ENCODE results near the gene PATJ. TPM values are rescaled to one million over a fixed set of nuclear protein-coding genes. Genes with fewer than 3 reads are reported as not detected.
"Not testable (repeated sequence)": the region's sequence is repeated elsewhere in the genome, so short reads cannot be mapped to it uniquely, and the experiment has no call there.

PATJ gene
- total RNA-seq, 4 donors from 2014 or later, result 119 to 299 (median 149) TPM

- Histone ChIP-seq H3K4me1 (peaks cover 0 to 3% (median 0%) of the 10 kb centered on the region in 4 donors), H3K9me3 (no peaks in the 10 kb centered on the region), H3K36me3 (peaks cover 0 to 5% (median 0%) of the 10 kb centered on the region in 4 donors), H3K27ac (no peak overlapping the region), H3K4me3 (no peak overlapping the region), H3K27me3 (no peaks in the 10 kb centered on the region)
- intact Hi-C loops (cut with DNase I; ENCODE audit: low total_unique reads), result no loop called here
- in situ Hi-C loops (cut with MboI; ENCODE audit: low pct_ligation_motif_present in 1 of 4, low pct_unique_long_range_greater_than_20kb in 1 of 4, low sequenced_read_pairs in 3 of 4), result loop anchor here in 1 of 4 donors (25.0 kb wide), 1 partner anchor 802 kb away; no protein-coding TSS in a partner anchor
- no peak for DNase-seq
- 57 to 64% methylated on average over 2 of the region's 2 CpGs for WGBS, 2 donors (ENCODE audit: low coverage in 1 of 2)
- no peak for TF ChIP-seq POLR2A (IDR thresholded peaks at IDR 0.05)
- TF ChIP-seq CTCF (IDR thresholded peaks at IDR 0.05), result no peak
- no peak for TF ChIP-seq POLR2AphosphoS5 (IDR thresholded peaks at IDR 0.05)
- no peak for TF ChIP-seq EP300 (IDR thresholded peaks at IDR 0.05; ENCODE audit: low read depth)
These were observed 97.4 kb downstream of the PATJ start for GRCh38 chr1:61839679-61840078.

- H3K4me3 ChIP-seq, result no peak overlapping the region
- DNase-seq, result no peak
- no peak overlapping the region for H3K27ac ChIP-seq
- H3K27me3 ChIP-seq, result no peaks in the 10 kb centered on the region
- intact Hi-C loops (cut with DNase I; ENCODE audit: low total_unique reads) (no loop called here), in situ Hi-C loops (cut with MboI; ENCODE audit: low pct_ligation_motif_present in 1 of 4, low pct_unique_long_range_greater_than_20kb in 1 of 4, low sequenced_read_pairs in 3 of 4) (loop anchor here in 1 of 4 donors (25.0 kb wide), 1 partner anchor 805 kb away; no protein-coding TSS in a partner anchor)
- no peaks in the 10 kb centered on the region for H3K9me3 ChIP-seq
- H3K4me1 ChIP-seq, result peaks cover 0 to 3% (median 0%) of the 10 kb centered on the region in 4 donors
- 91 to 100% methylated on average over 1 to 4 of the region's 4 CpGs for WGBS, 2 donors (ENCODE audit: low coverage in 1 of 2)
- TF ChIP-seq POLR2AphosphoS5 (IDR thresholded peaks at IDR 0.05) (no peak), EP300 (IDR thresholded peaks at IDR 0.05; ENCODE audit: low read depth) (no peak), CTCF (IDR thresholded peaks at IDR 0.05) (no peak), POLR2A (IDR thresholded peaks at IDR 0.05) (no peak)
- H3K36me3 ChIP-seq, result no peaks in the 10 kb centered on the region
These were observed 99.8 kb downstream of the PATJ start for GRCh38 chr1:61842036-61842435.

- Histone ChIP-seq H3K36me3 (no peaks in the 10 kb centered on the region), H3K27me3 (no peaks in the 10 kb centered on the region), H3K27ac (no peak overlapping the region), H3K4me1 (peaks cover 0 to 3% (median 0%) of the 10 kb centered on the region in 4 donors), H3K9me3 (no peaks in the 10 kb centered on the region), H3K4me3 (no peak overlapping the region)
- in situ Hi-C loops (cut with MboI; ENCODE audit: low pct_ligation_motif_present in 1 of 4, low pct_unique_long_range_greater_than_20kb in 1 of 4, low sequenced_read_pairs in 3 of 4) (loop anchor here in 1 of 4 donors (25.0 kb wide), 1 partner anchor 806 kb away; no protein-coding TSS in a partner anchor), intact Hi-C loops (cut with DNase I; ENCODE audit: low total_unique reads) (no loop called here)
- TF ChIP-seq POLR2AphosphoS5 (IDR thresholded peaks at IDR 0.05) (no peak), CTCF (IDR thresholded peaks at IDR 0.05) (no peak), POLR2A (IDR thresholded peaks at IDR 0.05) (no peak), EP300 (IDR thresholded peaks at IDR 0.05; ENCODE audit: low read depth) (no peak)
- 90 to 100% methylated on average over 2 of the region's 2 CpGs for WGBS, 2 donors (ENCODE audit: low coverage in 1 of 2)
- no peak for DNase-seq
These were observed 100.7 kb downstream of the PATJ start for GRCh38 chr1:61842863-61843514.

- Histone ChIP-seq H3K4me3 (no peak overlapping the region), H3K27me3 (no peaks in the 10 kb centered on the region), H3K4me1 (peaks cover 0 to 3% (median 0%) of the 10 kb centered on the region in 4 donors), H3K27ac (no peak overlapping the region), H3K36me3 (no peaks in the 10 kb centered on the region), H3K9me3 (no peaks in the 10 kb centered on the region)
- WGBS, 2 donors (ENCODE audit: low coverage in 1 of 2), result 95 to 100% methylated on average over 1 of the region's 1 CpG
- no peak for DNase-seq
- intact Hi-C loops (cut with DNase I; ENCODE audit: low total_unique reads) (no loop called here), in situ Hi-C loops (cut with MboI; ENCODE audit: low pct_ligation_motif_present in 1 of 4, low pct_unique_long_range_greater_than_20kb in 1 of 4, low sequenced_read_pairs in 3 of 4) (loop anchor here in 1 of 4 donors (25.0 kb wide), 1 partner anchor 807 kb away; no protein-coding TSS in a partner anchor)
- no peak for TF ChIP-seq EP300 (IDR thresholded peaks at IDR 0.05; ENCODE audit: low read depth)
- no peak for TF ChIP-seq POLR2A (IDR thresholded peaks at IDR 0.05)
- TF ChIP-seq POLR2AphosphoS5 (IDR thresholded peaks at IDR 0.05), result no peak
- TF ChIP-seq CTCF (IDR thresholded peaks at IDR 0.05), result no peak
These were observed 101.7 kb downstream of the PATJ start for GRCh38 chr1:61844006-61844405.

- intact Hi-C loops (cut with DNase I; ENCODE audit: low total_unique reads); H3K4me1 ChIP-seq; H3K4me3 ChIP-seq; H3K36me3 ChIP-seq; H3K27ac ChIP-seq; H3K9me3 ChIP-seq; H3K27me3 ChIP-seq; DNase-seq: not testable (repeated sequence)
- 96% methylated on average over 2 of the region's 2 CpGs; no CpG with 5 or more reads in 1 of the 2 donors for WGBS, 2 donors (ENCODE audit: low coverage in 1 of 2)
- in situ Hi-C loops (cut with MboI; ENCODE audit: low pct_ligation_motif_present in 1 of 4, low pct_unique_long_range_greater_than_20kb in 1 of 4, low sequenced_read_pairs in 3 of 4), result loop anchor here in 1 of 4 donors (25.0 kb wide), 1 partner anchor 807 kb away; no protein-coding TSS in a partner anchor
These were observed 102.4 kb downstream of the PATJ start for GRCh38 chr1:61844664-61845063.
